Measurements from ENCODE around the gene CAPN14. TPM values are rescaled to one million over a fixed set of nuclear protein-coding genes. Genes with fewer than 3 reads are reported as not detected.

The CAPN14 gene
- polyA plus RNA-seq, 1 donor: 0.13 TPM

- 100% methylated on average over 2 of the region's 19 CpGs for WGBS (ENCODE audit: insufficient coverage, low lambda C conversion rate)
- no peak overlapping the region for H3K4me3 ChIP-seq (ENCODE audit: low read length)
- peaks cover 29% of the 10 kb centered on the region for H3K4me1 ChIP-seq (ENCODE audit: control insufficient read depth, insufficient read depth, low read length)
- no peak for DNase-seq
- no peaks in the 10 kb centered on the region for H3K36me3 ChIP-seq (ENCODE audit: control insufficient read depth, insufficient read depth, low read length)
- H3K9me3 ChIP-seq (ENCODE audit: control insufficient read depth, low read depth, low read length): no peaks in the 10 kb centered on the region
- no peaks in the 10 kb centered on the region for H3K27me3 ChIP-seq (ENCODE audit: control insufficient read depth, insufficient read depth, low read length)
- H3K27ac ChIP-seq (ENCODE audit: low read length): no peak overlapping the region
These were observed 37.2 kb upstream of the CAPN14 start for GRCh38 chr2:31254237-31255203.

GRCh38 chr2:31253356-31254131 lies 36.2 kb upstream of the CAPN14 start:
- Histone ChIP-seq H3K27me3 (ENCODE audit: control insufficient read depth, insufficient read depth, low read length) (no peaks in the 10 kb centered on the region), H3K27ac (ENCODE audit: low read length) (no peak overlapping the region), H3K36me3 (ENCODE audit: control insufficient read depth, insufficient read depth, low read length) (no peaks in the 10 kb centered on the region), H3K4me3 (ENCODE audit: low read length) (no peak overlapping the region), H3K9me3 (ENCODE audit: control insufficient read depth, low read depth, low read length) (no peaks in the 10 kb centered on the region), H3K4me1 (ENCODE audit: control insufficient read depth, insufficient read depth, low read length) (peaks cover 29% of the 10 kb centered on the region)
- no CpG with 5 or more reads among the region's 13 CpGs for WGBS (ENCODE audit: insufficient coverage, low lambda C conversion rate)
- DNase-seq: peak in 1 of 2 donors; percentile 41

- DNase-seq: no peak
- Histone ChIP-seq H3K4me3 (ENCODE audit: low read length) (no peak overlapping the region), H3K27me3 (ENCODE audit: control insufficient read depth, insufficient read depth, low read length) (no peaks in the 10 kb centered on the region), H3K4me1 (ENCODE audit: control insufficient read depth, insufficient read depth, low read length) (peaks cover 25% of the 10 kb centered on the region), H3K36me3 (ENCODE audit: control insufficient read depth, insufficient read depth, low read length) (peaks cover 2% of the 10 kb centered on the region), H3K27ac (ENCODE audit: low read length) (no peak overlapping the region), H3K9me3 (ENCODE audit: control insufficient read depth, low read depth, low read length) (no peaks in the 10 kb centered on the region)
- no CpG with 5 or more reads among the region's 6 CpGs for WGBS (ENCODE audit: insufficient coverage, low lambda C conversion rate)
These were observed 34.5 kb upstream of the CAPN14 start for GRCh38 chr2:31251851-31252250.

GRCh38 chr2:31251018-31251417 lies 33.7 kb upstream of the CAPN14 start:
- no peak overlapping the region for H3K4me3 ChIP-seq (ENCODE audit: low read length)
- no peaks in the 10 kb centered on the region for H3K27me3 ChIP-seq (ENCODE audit: control insufficient read depth, insufficient read depth, low read length)
- no CpG with 5 or more reads among the region's 3 CpGs for WGBS (ENCODE audit: insufficient coverage, low lambda C conversion rate)
- H3K27ac ChIP-seq (ENCODE audit: low read length): no peak overlapping the region
- H3K4me1 ChIP-seq (ENCODE audit: control insufficient read depth, insufficient read depth, low read length): peaks cover 18% of the 10 kb centered on the region
- DNase-seq: no peak
- no peaks in the 10 kb centered on the region for H3K9me3 ChIP-seq (ENCODE audit: control insufficient read depth, low read depth, low read length)
- peaks cover 2% of the 10 kb centered on the region for H3K36me3 ChIP-seq (ENCODE audit: control insufficient read depth, insufficient read depth, low read length)

GRCh38 chr2:31249009-31249690 lies 31.8 kb upstream of the CAPN14 start:
- H3K36me3 ChIP-seq (ENCODE audit: control insufficient read depth, insufficient read depth, low read length): peaks cover 3% of the 10 kb centered on the region
- H3K9me3 ChIP-seq (ENCODE audit: control insufficient read depth, low read depth, low read length): no peaks in the 10 kb centered on the region
- no peak overlapping the region for H3K4me3 ChIP-seq (ENCODE audit: low read length)
- peaks cover 6% of the 10 kb centered on the region for H3K4me1 ChIP-seq (ENCODE audit: control insufficient read depth, insufficient read depth, low read length)
- H3K27me3 ChIP-seq (ENCODE audit: control insufficient read depth, insufficient read depth, low read length): no peaks in the 10 kb centered on the region
- DNase-seq: no peak
- WGBS (ENCODE audit: insufficient coverage, low lambda C conversion rate): no CpG with 5 or more reads among the region's 15 CpGs
- H3K27ac ChIP-seq (ENCODE audit: low read length): no peak overlapping the region

GRCh38 chr2:31248139-31248538 lies 30.8 kb upstream of the CAPN14 start:
- Histone ChIP-seq H3K4me3 (ENCODE audit: low read length) (no peak overlapping the region), H3K9me3 (ENCODE audit: control insufficient read depth, low read depth, low read length) (no peaks in the 10 kb centered on the region), H3K27me3 (ENCODE audit: control insufficient read depth, insufficient read depth, low read length) (no peaks in the 10 kb centered on the region), H3K27ac (ENCODE audit: low read length) (no peak overlapping the region), H3K4me1 (ENCODE audit: control insufficient read depth, insufficient read depth, low read length) (no peaks in the 10 kb centered on the region), H3K36me3 (ENCODE audit: control insufficient read depth, insufficient read depth, low read length) (peaks cover 4% of the 10 kb centered on the region)
- DNase-seq: no peak
- WGBS (ENCODE audit: insufficient coverage, low lambda C conversion rate): no CpG with 5 or more reads among the region's 3 CpGs

- Histone ChIP-seq H3K36me3 (ENCODE audit: control insufficient read depth, insufficient read depth, low read length) (peaks cover 4% of the 10 kb centered on the region), H3K4me1 (ENCODE audit: control insufficient read depth, insufficient read depth, low read length) (no peaks in the 10 kb centered on the region), H3K27me3 (ENCODE audit: control insufficient read depth, insufficient read depth, low read length) (no peaks in the 10 kb centered on the region), H3K4me3 (ENCODE audit: low read length) (no peak overlapping the region), H3K9me3 (ENCODE audit: control insufficient read depth, low read depth, low read length) (no peaks in the 10 kb centered on the region), H3K27ac (ENCODE audit: low read length) (no peak overlapping the region)
- no CpG with 5 or more reads among the region's 5 CpGs for WGBS (ENCODE audit: insufficient coverage, low lambda C conversion rate)
- DNase-seq: no peak
These were observed 30.4 kb upstream of the CAPN14 start for GRCh38 chr2:31247711-31248110.

GRCh38 chr2:31246184-31246852 lies 29.0 kb upstream of the CAPN14 start:
- Histone ChIP-seq H3K27me3 (ENCODE audit: control insufficient read depth, insufficient read depth, low read length) (no peaks in the 10 kb centered on the region), H3K4me1 (ENCODE audit: control insufficient read depth, insufficient read depth, low read length) (no peaks in the 10 kb centered on the region), H3K36me3 (ENCODE audit: control insufficient read depth, insufficient read depth, low read length) (peaks cover 4% of the 10 kb centered on the region), H3K27ac (ENCODE audit: low read length) (no peak overlapping the region), H3K4me3 (ENCODE audit: low read length) (no peak overlapping the region), H3K9me3 (ENCODE audit: control insufficient read depth, low read depth, low read length) (no peaks in the 10 kb centered on the region)
- no peak for DNase-seq
- no CpG with 5 or more reads among the region's 3 CpGs for WGBS (ENCODE audit: insufficient coverage, low lambda C conversion rate)

GRCh38 chr2:31244101-31244500 lies 26.8 kb upstream of the CAPN14 start:
- no peaks in the 10 kb centered on the region for H3K27me3 ChIP-seq (ENCODE audit: control insufficient read depth, insufficient read depth, low read length)
- no peak for DNase-seq

GRCh38 chr2:31243053-31243452 lies 25.7 kb upstream of the CAPN14 start:
- Histone ChIP-seq H3K9me3 (ENCODE audit: control insufficient read depth, low read depth, low read length) (no peaks in the 10 kb centered on the region), H3K27me3 (ENCODE audit: control insufficient read depth, insufficient read depth, low read length) (no peaks in the 10 kb centered on the region), H3K4me1 (ENCODE audit: control insufficient read depth, insufficient read depth, low read length) (no peaks in the 10 kb centered on the region), H3K27ac (ENCODE audit: low read length) (no peak overlapping the region), H3K4me3 (ENCODE audit: low read length) (no peak overlapping the region), H3K36me3 (ENCODE audit: control insufficient read depth, insufficient read depth, low read length) (peaks cover 4% of the 10 kb centered on the region)
- no peak for DNase-seq
- no CpG with 5 or more reads among the region's 5 CpGs for WGBS (ENCODE audit: insufficient coverage, low lambda C conversion rate)

More at GRCh38 chr2:31244101-31244500, 26.8 kb upstream of the CAPN14 start:
- no CpG with 5 or more reads among the region's 10 CpGs for WGBS (ENCODE audit: insufficient coverage, low lambda C conversion rate)
- no peak overlapping the region for H3K4me3 ChIP-seq (ENCODE audit: low read length)
- no peaks in the 10 kb centered on the region for H3K4me1 ChIP-seq (ENCODE audit: control insufficient read depth, insufficient read depth, low read length)
- peaks cover 4% of the 10 kb centered on the region for H3K36me3 ChIP-seq (ENCODE audit: control insufficient read depth, insufficient read depth, low read length)
- H3K27ac ChIP-seq (ENCODE audit: low read length): no peak overlapping the region
- no peaks in the 10 kb centered on the region for H3K9me3 ChIP-seq (ENCODE audit: control insufficient read depth, low read depth, low read length)
